ENCODE results near the gene TBL1X. TPM values are rescaled to one million over a fixed set of nuclear protein-coding genes. Genes with fewer than 3 reads are reported as not detected.

Gene TBL1X
- total and polyA plus RNA-seq, 2 donors (not counting 1 experiment from before 2014, with no cell fraction given): 8.8 to 65.1 TPM

DNA sequence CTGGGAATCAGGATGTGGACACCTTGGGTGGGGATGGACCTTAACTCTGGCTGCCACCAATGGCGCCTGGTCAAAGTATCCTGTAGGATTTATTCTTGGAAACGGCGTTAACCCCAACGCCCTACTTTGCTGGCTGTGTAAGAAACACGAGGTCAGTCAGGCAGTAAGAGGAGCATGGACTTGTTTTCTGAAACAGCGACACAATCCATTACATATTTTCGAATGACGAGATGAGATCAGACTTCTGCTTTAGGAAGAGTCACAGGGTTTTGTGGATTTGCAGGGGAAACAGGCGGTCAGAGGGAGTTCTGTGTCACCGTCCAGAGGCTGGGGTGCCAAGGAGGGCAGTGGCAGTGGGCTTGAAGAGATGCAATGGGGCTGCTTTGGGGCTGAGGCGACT, 92.2 kb downstream of the TBL1X start:
- 100% methylated on average over 2 of the region's 11 CpGs for WGBS (ENCODE audit: insufficient coverage)

DNA sequence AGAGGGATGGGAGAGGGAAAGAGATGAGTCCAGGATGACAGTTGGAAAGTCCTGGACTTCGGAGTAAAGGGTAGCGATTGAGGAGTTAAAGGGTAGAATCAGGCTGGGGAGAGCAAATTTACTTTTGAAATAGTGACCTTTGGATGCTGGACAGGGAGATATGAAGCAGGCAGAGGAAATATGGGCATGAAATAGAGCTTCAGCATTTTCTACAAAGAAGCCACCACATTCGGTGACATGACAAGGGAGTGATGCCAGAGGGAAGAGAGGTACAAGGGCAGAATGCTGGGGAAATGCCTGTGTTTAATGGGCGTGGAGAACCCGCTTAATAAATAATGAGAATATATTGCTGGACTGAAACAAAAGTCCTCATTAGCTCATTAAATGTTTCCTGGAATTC, 92.7 kb downstream of the TBL1X start:
- H3K27ac Mint-ChIP-seq: no peak overlapping the region
- H2AFZ ChIP-seq (ENCODE audit: insufficient read depth, low read depth, low read length, poor library complexity, severe bottlenecking): no peak overlapping the region

More for the DNA sequence above, 92.2 kb downstream of the TBL1X start:
- Histone ChIP-seq H3K4me2 (replicated peaks; ENCODE audit: low read depth, low read length, poor library complexity, severe bottlenecking) (no peak overlapping the region), H3K4me1 (ENCODE audit: control insufficient read depth in 2 of 2, insufficient read depth in 2 of 2, low read length in 2 of 2) (peaks cover 0 to 8% of the 10 kb centered on the region in 2 donors), H4K20me1 (ENCODE audit: control insufficient read depth, insufficient read depth, low read length, poor library complexity, severe bottlenecking) (peaks cover 22% of the 10 kb centered on the region), H3K27ac (ENCODE audit: low read length in 2 of 2) (no peak overlapping the region), H2AFZ (ENCODE audit: insufficient read depth, low read depth, low read length, poor library complexity, severe bottlenecking) (no peak overlapping the region), H3K9me3 (ENCODE audit: control extremely low read depth in 1 of 3, control insufficient read depth in 2 of 3, insufficient read depth in 1 of 3, low read length in 2 of 3) (peaks cover 0 to 4% (median 0%) of the 10 kb centered on the region in 3 donors), H3K9ac (ENCODE audit: low read length) (no peak overlapping the region), H3K27me3 (replicated peaks in 1 of 4; ENCODE audit: control extremely low read depth in 1 of 4, control insufficient read depth in 3 of 4, insufficient read depth in 4 of 4, low read length in 3 of 4) (no peaks in the 10 kb centered on the region), H3K4me3 (ENCODE audit: control extremely low read depth in 1 of 5, extremely low read depth in 1 of 5, insufficient read depth in 1 of 5, low read depth in 2 of 5, low read length in 4 of 5) (no peak overlapping the region), H3K79me2 (ENCODE audit: control insufficient read depth, insufficient read depth, low read length) (peaks cover 57% of the 10 kb centered on the region), H3K36me3 (replicated peaks in 1 of 2; ENCODE audit: control extremely low read depth in 1 of 2, control insufficient read depth in 1 of 2, extremely low read depth in 1 of 2, insufficient read depth in 2 of 2, low read length in 1 of 2) (no peaks in the 10 kb centered on the region)
- Mint-ChIP-seq H3K4me1 (peaks cover 55% of the 10 kb centered on the region), H3K9me3 (ENCODE audit: insufficient read depth) (no peaks in the 10 kb centered on the region), H3K27ac (no peak overlapping the region), H3K27me3 (no peaks in the 10 kb centered on the region), H3K4me3 (no peak overlapping the region)
- DNase-seq: no peak
- intact Hi-C loops (cut with micrococcal nuclease): no loop called here
- TF ChIP-seq, protein P1, sequence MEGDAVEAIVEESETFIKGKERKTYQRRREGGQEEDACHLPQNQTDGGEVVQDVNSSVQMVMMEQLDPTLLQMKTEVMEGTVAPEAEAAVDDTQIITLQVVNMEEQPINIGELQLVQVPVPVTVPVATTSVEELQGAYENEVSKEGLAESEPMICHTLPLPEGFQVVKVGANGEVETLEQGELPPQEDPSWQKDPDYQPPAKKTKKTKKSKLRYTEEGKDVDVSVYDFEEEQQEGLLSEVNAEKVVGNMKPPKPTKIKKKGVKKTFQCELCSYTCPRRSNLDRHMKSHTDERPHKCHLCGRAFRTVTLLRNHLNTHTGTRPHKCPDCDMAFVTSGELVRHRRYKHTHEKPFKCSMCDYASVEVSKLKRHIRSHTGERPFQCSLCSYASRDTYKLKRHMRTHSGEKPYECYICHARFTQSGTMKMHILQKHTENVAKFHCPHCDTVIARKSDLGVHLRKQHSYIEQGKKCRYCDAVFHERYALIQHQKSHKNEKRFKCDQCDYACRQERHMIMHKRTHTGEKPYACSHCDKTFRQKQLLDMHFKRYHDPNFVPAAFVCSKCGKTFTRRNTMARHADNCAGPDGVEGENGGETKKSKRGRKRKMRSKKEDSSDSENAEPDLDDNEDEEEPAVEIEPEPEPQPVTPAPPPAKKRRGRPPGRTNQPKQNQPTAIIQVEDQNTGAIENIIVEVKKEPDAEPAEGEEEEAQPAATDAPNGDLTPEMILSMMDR (IDR thresholded peaks at IDR 0.05): no peak
- TF ChIP-seq EZH2 (IDR thresholded peaks at IDR 0.05; ENCODE audit: borderline replicate concordance, insufficient read depth, low read depth, low read length, poor library complexity, severe bottlenecking): no peak
- POLR2A ChIA-PET: no interaction called here
- ATAC-seq (ENCODE audit: low read depth): no peak
- CTCF ChIA-PET: no interaction called here

More for the DNA sequence above, 92.7 kb downstream of the TBL1X start:
- H3K4me1 Mint-ChIP-seq: peaks cover 51% of the 10 kb centered on the region
- Histone ChIP-seq H4K20me1 (ENCODE audit: control insufficient read depth, insufficient read depth, low read length, poor library complexity, severe bottlenecking) (peaks cover 18% of the 10 kb centered on the region), H3K4me2 (replicated peaks; ENCODE audit: low read depth, low read length, poor library complexity, severe bottlenecking) (no peak overlapping the region), H3K27ac (ENCODE audit: low read length in 2 of 2) (no peak overlapping the region), H3K79me2 (ENCODE audit: control insufficient read depth, insufficient read depth, low read length) (peaks cover 53% of the 10 kb centered on the region), H3K9me3 (ENCODE audit: control extremely low read depth in 1 of 3, control insufficient read depth in 2 of 3, insufficient read depth in 1 of 3, low read length in 2 of 3) (peaks cover 0 to 4% (median 0%) of the 10 kb centered on the region in 3 donors), H3K4me3 (ENCODE audit: control extremely low read depth in 1 of 5, extremely low read depth in 1 of 5, insufficient read depth in 1 of 5, low read depth in 2 of 5, low read length in 4 of 5) (no peak overlapping the region), H3K27me3 (replicated peaks in 1 of 4; ENCODE audit: control extremely low read depth in 1 of 4, control insufficient read depth in 3 of 4, insufficient read depth in 4 of 4, low read length in 3 of 4) (no peaks in the 10 kb centered on the region), H3K9ac (ENCODE audit: low read length) (no peak overlapping the region), H3K4me1 (ENCODE audit: control insufficient read depth in 2 of 2, insufficient read depth in 2 of 2, low read length in 2 of 2) (peaks cover 0 to 8% of the 10 kb centered on the region in 2 donors), H3K36me3 (replicated peaks in 1 of 2; ENCODE audit: control extremely low read depth in 1 of 2, control insufficient read depth in 1 of 2, extremely low read depth in 1 of 2, insufficient read depth in 2 of 2, low read length in 1 of 2) (no peaks in the 10 kb centered on the region)
- no peak for DNase-seq
- ChIA-PET CTCF (no interaction called here), POLR2A (no interaction called here)
- no peak overlapping the region for H3K4me3 Mint-ChIP-seq
- H3K27me3 Mint-ChIP-seq: no peaks in the 10 kb centered on the region
- WGBS (ENCODE audit: insufficient coverage): 100% methylated on average over 2 of the region's 5 CpGs
- TF ChIP-seq, protein P1 (IDR thresholded peaks at IDR 0.05): no peak
- no peak for TF ChIP-seq EZH2 (IDR thresholded peaks at IDR 0.05; ENCODE audit: borderline replicate concordance, insufficient read depth, low read depth, low read length, poor library complexity, severe bottlenecking)
- H3K9me3 Mint-ChIP-seq (ENCODE audit: insufficient read depth): no peaks in the 10 kb centered on the region
- intact Hi-C loops (cut with micrococcal nuclease): no loop called here
- ATAC-seq (ENCODE audit: low read depth): no peak

Measured in B cell (primary cell).